GM20000 (cell line): ENCODE results near the gene TM4SF18.
"Not testable (repeated sequence)": the region's sequence is repeated elsewhere in the genome, so short reads cannot be mapped to it uniquely, and the experiment has no call there.

Source experiments
- DNase-seq: peaks from one replicate; pipeline ENCODE4 v3.0.0; 2012; ENCODE audit warnings: low spot score
- CTCF ChIP-seq: IDR thresholded peaks from 2 replicates; pipeline ENCODE4 v1.5.1; 2012; ENCODE audit warnings: mild to moderate bottlenecking, control low read depth; ENCODE audit errors: extremely low read depth, missing control alignments

Gene TM4SF18

GRCh38 chr3:149333176-149333859 lies at the start of gene TM4SF18:
TSS of gene TM4SF18 (minus strand) at chr3:149333636. CDS start at chr3:149333382, 254 bp downstream.
- DNase-seq: no peak
- no peak for TF ChIP-seq CTCF

GRCh38 chr3:149382518-149382917 lies 49.1 kb upstream of the TM4SF18 start:
- no peak for DNase-seq
- no peak for TF ChIP-seq CTCF

GRCh38 chr3:149382101-149382467 lies 48.6 kb upstream of the TM4SF18 start:
- no peak for TF ChIP-seq CTCF
- DNase-seq: peak; percentile 53

GRCh38 chr3:149381173-149382100 lies 48.0 kb upstream of the TM4SF18 start:
- DNase-seq: no peak
- TF ChIP-seq CTCF: no peak

DNA sequence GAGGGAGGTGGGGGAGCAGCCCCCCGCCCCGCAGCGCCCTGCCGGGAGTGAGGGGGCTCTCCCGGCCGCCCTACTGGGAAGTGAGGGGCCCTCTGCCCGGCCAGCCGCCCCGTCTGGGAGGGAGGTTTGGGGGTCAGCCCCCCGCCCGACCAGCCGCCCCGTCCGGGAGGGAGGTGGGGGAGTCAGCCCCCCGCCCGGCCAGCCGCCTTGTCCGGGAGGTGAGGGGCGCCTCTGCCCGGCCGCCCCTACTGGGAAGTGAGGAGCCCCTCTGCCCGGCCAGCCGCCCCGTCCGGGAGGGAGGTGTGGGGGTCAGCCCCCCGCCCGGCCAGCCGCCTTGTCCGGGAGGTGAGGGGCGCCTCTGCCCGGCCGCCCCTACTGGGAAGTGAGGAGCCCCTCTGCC lies 46.8 kb upstream of the TM4SF18 start:
- not testable (repeated sequence) for DNase-seq

DNA sequence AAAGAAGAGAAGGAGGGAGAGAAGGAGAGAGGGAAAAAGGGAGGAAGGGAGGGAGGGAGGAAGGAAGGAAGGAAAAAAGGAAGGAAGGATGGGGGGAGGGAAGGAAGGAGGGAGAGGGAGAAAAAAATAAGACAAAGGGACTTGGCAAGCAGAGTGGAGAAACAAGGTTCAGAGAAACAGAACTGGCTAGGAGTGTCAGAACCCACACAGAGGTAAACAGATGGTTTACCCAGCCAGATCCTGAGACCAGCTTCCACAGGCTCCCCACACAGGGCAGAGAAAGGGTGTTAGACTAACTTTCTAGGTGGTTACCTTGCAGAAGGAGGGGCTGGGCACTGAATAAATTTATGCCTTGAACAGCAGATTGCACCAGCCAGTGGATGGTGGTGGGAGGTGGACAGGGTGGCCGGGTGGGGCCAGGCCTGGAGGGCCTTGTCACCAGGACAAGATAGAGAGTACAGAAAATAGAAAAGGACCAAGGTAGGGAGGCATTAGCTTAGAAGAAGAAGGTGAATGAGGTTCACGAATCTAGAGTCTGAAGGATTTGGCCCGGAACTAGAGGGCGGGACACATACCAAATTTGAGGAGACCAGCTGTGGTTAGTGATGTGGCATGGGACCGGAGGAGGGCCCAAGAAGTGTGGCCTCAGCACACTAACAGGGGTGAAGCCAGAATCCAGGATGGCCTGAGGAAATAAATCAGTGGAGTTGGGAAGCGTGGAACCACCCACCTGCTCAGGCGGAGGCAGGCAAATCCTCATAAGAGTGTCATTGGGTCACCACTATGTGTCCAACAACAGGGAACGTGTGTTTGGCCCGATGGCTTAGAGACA lies 45.3 kb upstream of the TM4SF18 start:
- no peak for TF ChIP-seq CTCF
- DNase-seq: no peak

DNA sequence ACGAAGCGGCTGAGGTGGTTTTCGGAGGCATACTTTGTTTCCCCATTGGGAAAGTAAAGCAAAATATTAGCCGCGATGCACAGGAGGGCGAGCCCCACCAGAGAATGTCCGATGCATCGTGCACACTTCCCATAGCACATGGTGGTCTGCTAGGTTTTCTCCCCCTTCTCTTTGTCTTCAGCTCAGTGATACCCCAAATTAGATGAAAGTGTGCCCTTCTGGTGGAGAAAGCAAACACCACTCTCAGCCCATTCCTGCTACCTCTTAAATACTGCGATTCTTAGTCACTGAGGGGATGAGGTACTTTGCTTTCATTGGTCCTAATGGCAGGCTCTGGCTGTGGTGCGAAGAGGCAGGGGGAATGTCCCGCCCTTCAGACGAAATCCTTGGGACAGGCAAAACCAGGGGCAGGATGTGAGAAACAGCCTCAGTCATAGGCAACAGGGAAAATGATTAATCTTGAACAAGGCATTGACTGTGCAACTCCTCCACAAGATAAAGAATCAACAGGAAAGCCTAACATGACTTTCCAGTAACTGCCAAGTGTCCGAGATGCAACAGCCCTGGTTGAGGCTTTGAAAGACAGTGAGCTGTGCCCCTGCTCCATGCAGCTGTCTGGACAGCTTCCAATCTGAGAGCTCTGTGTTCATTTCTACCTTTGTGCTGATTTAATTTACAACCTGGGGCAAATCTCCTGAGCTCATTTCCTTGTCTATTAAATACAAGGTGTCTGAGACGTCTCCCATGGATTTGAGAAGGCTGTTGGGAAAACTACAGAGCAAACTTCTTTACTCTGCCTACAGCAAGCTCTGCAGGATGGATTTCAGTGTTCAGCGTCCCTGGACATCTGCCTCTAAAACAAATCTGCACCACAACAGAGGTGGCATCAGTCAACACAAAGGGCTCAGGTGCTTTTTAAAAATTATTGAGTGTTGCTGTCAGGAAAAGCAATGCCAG lies 44.2 kb upstream of the TM4SF18 start, which contains the start of gene TM4SF1:
TM4SF1 (minus strand) TSS at position 242 of the 957 bp plus-strand sequence; CDS start at position 140, 102 bp downstream.
- no peak for TF ChIP-seq CTCF
- no peak for DNase-seq
